ENCODE measurements around the gene GBA2. TPM values are rescaled to one million over a fixed set of nuclear protein-coding genes. Genes with fewer than 3 reads are reported as not detected.

The GBA2 gene
- polyA plus RNA-seq, 1 donor (not counting 4 experiments of a cell fraction or from before 2014, with no cell fraction given): 31.7 TPM

DNA sequence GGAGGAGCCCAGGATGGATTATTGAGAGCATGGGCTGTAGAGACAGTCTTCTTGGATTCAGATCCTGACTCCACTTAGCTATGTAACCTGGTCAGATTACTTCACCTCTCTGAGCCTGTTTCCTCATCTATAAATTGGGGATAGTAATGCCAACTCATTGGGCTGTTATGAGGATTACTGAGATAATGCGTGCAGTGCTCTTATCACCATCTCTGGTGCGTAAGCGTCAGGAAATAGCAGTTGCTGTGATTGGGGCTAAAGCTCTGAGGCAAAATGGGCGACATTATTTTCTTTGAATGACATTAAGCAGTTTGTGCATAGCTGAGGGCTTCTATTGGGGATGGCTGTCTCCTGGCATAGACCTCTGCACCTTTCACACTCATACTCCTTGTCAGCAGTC, 6.0 kb upstream of the GBA2 start:
- Histone ChIP-seq H3K9ac (ENCODE audit: control insufficient read depth, extremely low read depth, insufficient read depth, low read length) (no peak overlapping the region), H3K27me3 (ENCODE audit: control insufficient read depth, extremely low read depth, insufficient read depth, low read length) (no peaks in the 10 kb centered on the region), H4K20me1 (ENCODE audit: control insufficient read depth, extremely low read depth, insufficient read depth, low read length) (no peaks in the 10 kb centered on the region), H3K79me2 (ENCODE audit: control insufficient read depth, insufficient read depth, low read length) (peaks cover 4% of the 10 kb centered on the region), H2AFZ (ENCODE audit: control insufficient read depth, low read length) (no peak overlapping the region), H3K36me3 (ENCODE audit: control insufficient read depth in 2 of 2, extremely low read depth in 1 of 2, insufficient read depth in 2 of 2, low read length in 2 of 2) (peaks cover 24 to 29% of the 10 kb centered on the region in 2 experiments), H3K27ac (ENCODE audit: control insufficient read depth, insufficient read depth, low read length) (no peak overlapping the region), H3K4me1 (ENCODE audit: control insufficient read depth, extremely low read depth, insufficient read depth, low read length) (peaks cover 5% of the 10 kb centered on the region), H3K9me3 (ENCODE audit: control insufficient read depth, low read depth, low read length) (no peaks in the 10 kb centered on the region), H3K9me1 (ENCODE audit: control insufficient read depth, extremely low read depth, insufficient read depth, low read length) (no peaks in the 10 kb centered on the region), H3K4me2 (ENCODE audit: control insufficient read depth, extremely low read depth, insufficient read depth, low read depth, low read length) (no peak overlapping the region), H3K4me3 (ENCODE audit: control insufficient read depth in 2 of 3, extremely low read depth in 1 of 3, insufficient read depth in 2 of 3, low read depth in 1 of 3, low read length in 3 of 3) (no peak overlapping the region)
- DNase-seq (ENCODE audit: low read depth, low spot score) (no peak), FAIRE-seq (no peak)
- TF ChIP-seq CTCF (optimal IDR thresholded peaks at IDR 0.05 in 1 of 3, IDR thresholded peaks at IDR 0.05 in 1 of 3, conservative IDR thresholded peaks at IDR 0.05 in 1 of 3; ENCODE audit: extremely low read depth in 1 of 3, insufficient read depth in 2 of 3, low read length in 3 of 3) (no peak), EZH2 (IDR thresholded peaks at IDR 0.05; ENCODE audit: low read length) (no peak)
- dilution Hi-C loops (cut with MboI; ENCODE audit: extremely low pct_ligation_motif_present, low sequenced_read_pairs): no loop called here

DNA sequence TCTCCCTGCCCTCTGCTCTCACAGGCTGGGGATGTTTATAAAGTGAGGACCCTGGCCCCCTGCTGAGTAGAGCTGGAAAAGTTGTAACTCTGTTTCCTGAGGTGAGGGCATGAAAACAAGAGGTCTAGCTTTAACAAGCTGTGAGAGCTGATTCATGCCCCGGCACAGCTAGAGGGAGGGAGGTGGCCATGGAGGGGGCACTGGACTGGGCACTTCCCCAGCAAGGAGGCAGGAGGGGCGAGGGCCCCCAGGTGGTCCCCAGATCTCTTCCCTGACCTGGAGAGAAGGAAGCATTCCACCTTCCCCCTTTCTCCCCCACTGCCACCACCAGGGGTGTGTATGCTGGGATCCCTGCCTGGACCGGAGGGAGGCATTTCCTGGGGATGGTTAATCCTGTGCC, 5.2 kb upstream of the GBA2 start, which contains the start of gene MSMP:
MSMP (minus strand) TSS at position 13 of the 400 bp plus-strand sequence. CDS start 147 bp downstream, outside the sequence.
- H3K9me3 ChIP-seq (ENCODE audit: control insufficient read depth, low read depth, low read length): no peaks in the 10 kb centered on the region
- H3K36me3 ChIP-seq (ENCODE audit: control insufficient read depth in 2 of 2, extremely low read depth in 1 of 2, insufficient read depth in 2 of 2, low read length in 2 of 2): peaks cover 24 to 29% of the 10 kb centered on the region in 2 experiments
- no peak for TF ChIP-seq EZH2 (IDR thresholded peaks at IDR 0.05; ENCODE audit: low read length)
- TF ChIP-seq CTCF (optimal IDR thresholded peaks at IDR 0.05 in 1 of 3, IDR thresholded peaks at IDR 0.05 in 1 of 3, conservative IDR thresholded peaks at IDR 0.05 in 1 of 3; ENCODE audit: extremely low read depth in 1 of 3, insufficient read depth in 2 of 3, low read length in 3 of 3): no peak
- H2AFZ ChIP-seq (ENCODE audit: control insufficient read depth, low read length): no peak within 1 kb of the TSS
- H4K20me1 ChIP-seq (ENCODE audit: control insufficient read depth, extremely low read depth, insufficient read depth, low read length): no peaks in the 10 kb centered on the region
- no peak within 1 kb of the TSS for H3K27ac ChIP-seq (ENCODE audit: control insufficient read depth, insufficient read depth, low read length)
- peaks cover 6% of the 10 kb centered on the region for H3K79me2 ChIP-seq (ENCODE audit: control insufficient read depth, insufficient read depth, low read length)
- no peak within 1 kb of the TSS for H3K4me2 ChIP-seq (ENCODE audit: control insufficient read depth, extremely low read depth, insufficient read depth, low read depth, low read length)
- dilution Hi-C loops (cut with MboI; ENCODE audit: extremely low pct_ligation_motif_present, low sequenced_read_pairs): no loop called here
- no peak within 1 kb of the TSS for H3K9ac ChIP-seq (ENCODE audit: control insufficient read depth, extremely low read depth, insufficient read depth, low read length)
- no peak within 1 kb of the TSS for H3K4me3 ChIP-seq (ENCODE audit: control insufficient read depth in 2 of 3, extremely low read depth in 1 of 3, insufficient read depth in 2 of 3, low read depth in 1 of 3, low read length in 3 of 3)
- no peaks in the 10 kb centered on the region for H3K27me3 ChIP-seq (ENCODE audit: control insufficient read depth, extremely low read depth, insufficient read depth, low read length)
- H3K9me1 ChIP-seq (ENCODE audit: control insufficient read depth, extremely low read depth, insufficient read depth, low read length): no peaks in the 10 kb centered on the region
- FAIRE-seq (no peak), DNase-seq (ENCODE audit: low read depth, low spot score) (no peak)
- peaks cover 9% of the 10 kb centered on the region for H3K4me1 ChIP-seq (ENCODE audit: control insufficient read depth, extremely low read depth, insufficient read depth, low read length)
